IMR-90 (cell line): Measurements from ENCODE around the gene GAL3ST2.

Experiments used
- BHLHE40 ChIP-seq: fragments of 150-350 bp; IDR thresholded peaks from 2 replicates; pipeline ENCODE4 v1.6.1; 2016; ENCODE audit warnings: mild to moderate bottlenecking, low read depth, low read length
- CEBPB ChIP-seq: IDR thresholded peaks from 2 replicates; pipeline ENCODE4 v1.6.1; 2012; ENCODE audit warnings: low read depth, low read length, improper control_type of control experiment
- MAFK ChIP-seq: IDR thresholded peaks from 2 replicates; pipeline ENCODE4 v1.6.1; 2012; ENCODE audit warnings: low read depth, low read length, improper control_type of control experiment
- MXI1 ChIP-seq: IDR thresholded peaks from 2 replicates; pipeline ENCODE4 v1.6.1; 2012; ENCODE audit warnings: low read depth, mild to moderate bottlenecking, low read length, moderate library complexity, borderline replicate concordance
- POLR2A ChIP-seq: IDR thresholded peaks from 2 replicates; pipeline ENCODE4 v1.6.1; 2012; ENCODE audit warnings: mild to moderate bottlenecking, low read depth, low read length
- RAD21 ChIP-seq: IDR thresholded peaks from 2 replicates; pipeline ENCODE4 v1.6.1; 2012; ENCODE audit warnings: low read length, improper control_type of control experiment
- RFX5 ChIP-seq: IDR thresholded peaks from 2 replicates; pipeline ENCODE4 v1.8.0; 2012; ENCODE audit warnings: low read depth, mild to moderate bottlenecking, low read length, moderate library complexity
- SMC3 ChIP-seq: fragments of 150-350 bp; IDR thresholded peaks from 2 replicates; pipeline ENCODE4 v1.6.1; 2016; ENCODE audit warnings: low read depth, mild to moderate bottlenecking, antibody characterized with exemption, low read length, moderate library complexity
- TF ChIP-seq, protein P1 (sequence below): conservative IDR thresholded peaks from 2 replicates; pipeline ENCODE4 v1.5.1; 2012; ENCODE audit warnings: mild to moderate bottlenecking, low read depth, low read length, improper control_type of control experiment
- TF ChIP-seq, protein P2 (sequence below): fragments of 150-350 bp; IDR thresholded peaks from 2 replicates; pipeline ENCODE4 v1.6.1; 2016; ENCODE audit warnings: low read depth, mild to moderate bottlenecking, low read length, moderate library complexity, borderline replicate concordance
- TF ChIP-seq, protein P3 (sequence below): fragments of 150-350 bp; IDR thresholded peaks from 2 replicates; pipeline ENCODE4 v1.6.1; 2017; ENCODE audit warnings: mild to moderate bottlenecking, antibody characterized with exemption, low read length, low read depth

DNA sequence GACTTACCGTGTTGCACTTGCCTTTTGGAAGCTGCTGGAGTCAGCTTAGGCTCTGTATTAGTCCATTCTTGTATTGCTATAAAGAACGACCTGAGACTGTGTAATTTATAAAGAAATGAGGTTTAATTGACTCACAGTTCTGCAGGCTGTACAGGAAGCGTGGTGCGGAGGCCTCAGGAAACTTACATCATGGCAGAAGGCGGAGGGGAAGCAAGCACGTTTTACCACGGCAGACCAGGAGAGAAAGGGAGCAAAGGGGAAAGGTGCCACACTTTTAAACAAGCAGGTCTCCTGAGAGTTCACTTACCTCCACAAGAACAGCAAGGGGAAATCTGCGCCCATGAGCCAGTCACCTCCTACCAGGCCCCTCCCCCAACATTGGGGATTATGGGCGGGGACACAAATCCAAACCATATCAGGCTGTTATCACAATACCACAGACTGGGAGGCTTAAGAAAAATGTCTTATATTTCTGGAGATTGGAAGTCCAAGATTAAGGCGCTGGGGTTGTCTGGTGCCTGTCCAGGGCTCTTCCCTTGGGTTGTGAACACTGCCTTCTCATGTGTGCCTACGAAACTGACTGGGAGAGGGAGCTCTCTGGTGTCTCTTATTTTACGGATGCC lies 45.8 kb upstream of the GAL3ST2 start:
- TF ChIP-seq POLR2A (no peak), MAFK (no peak), RAD21 (no peak), BHLHE40 (no peak), CEBPB (no peak), RFX5 (no peak), MXI1 (no peak), SMC3 (no peak)
- TF ChIP-seq, protein P1, sequence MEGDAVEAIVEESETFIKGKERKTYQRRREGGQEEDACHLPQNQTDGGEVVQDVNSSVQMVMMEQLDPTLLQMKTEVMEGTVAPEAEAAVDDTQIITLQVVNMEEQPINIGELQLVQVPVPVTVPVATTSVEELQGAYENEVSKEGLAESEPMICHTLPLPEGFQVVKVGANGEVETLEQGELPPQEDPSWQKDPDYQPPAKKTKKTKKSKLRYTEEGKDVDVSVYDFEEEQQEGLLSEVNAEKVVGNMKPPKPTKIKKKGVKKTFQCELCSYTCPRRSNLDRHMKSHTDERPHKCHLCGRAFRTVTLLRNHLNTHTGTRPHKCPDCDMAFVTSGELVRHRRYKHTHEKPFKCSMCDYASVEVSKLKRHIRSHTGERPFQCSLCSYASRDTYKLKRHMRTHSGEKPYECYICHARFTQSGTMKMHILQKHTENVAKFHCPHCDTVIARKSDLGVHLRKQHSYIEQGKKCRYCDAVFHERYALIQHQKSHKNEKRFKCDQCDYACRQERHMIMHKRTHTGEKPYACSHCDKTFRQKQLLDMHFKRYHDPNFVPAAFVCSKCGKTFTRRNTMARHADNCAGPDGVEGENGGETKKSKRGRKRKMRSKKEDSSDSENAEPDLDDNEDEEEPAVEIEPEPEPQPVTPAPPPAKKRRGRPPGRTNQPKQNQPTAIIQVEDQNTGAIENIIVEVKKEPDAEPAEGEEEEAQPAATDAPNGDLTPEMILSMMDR = no peak
- TF ChIP-seq, protein P2, sequence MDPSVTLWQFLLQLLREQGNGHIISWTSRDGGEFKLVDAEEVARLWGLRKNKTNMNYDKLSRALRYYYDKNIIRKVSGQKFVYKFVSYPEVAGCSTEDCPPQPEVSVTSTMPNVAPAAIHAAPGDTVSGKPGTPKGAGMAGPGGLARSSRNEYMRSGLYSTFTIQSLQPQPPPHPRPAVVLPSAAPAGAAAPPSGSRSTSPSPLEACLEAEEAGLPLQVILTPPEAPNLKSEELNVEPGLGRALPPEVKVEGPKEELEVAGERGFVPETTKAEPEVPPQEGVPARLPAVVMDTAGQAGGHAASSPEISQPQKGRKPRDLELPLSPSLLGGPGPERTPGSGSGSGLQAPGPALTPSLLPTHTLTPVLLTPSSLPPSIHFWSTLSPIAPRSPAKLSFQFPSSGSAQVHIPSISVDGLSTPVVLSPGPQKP = no peak
- TF ChIP-seq, protein P3, sequence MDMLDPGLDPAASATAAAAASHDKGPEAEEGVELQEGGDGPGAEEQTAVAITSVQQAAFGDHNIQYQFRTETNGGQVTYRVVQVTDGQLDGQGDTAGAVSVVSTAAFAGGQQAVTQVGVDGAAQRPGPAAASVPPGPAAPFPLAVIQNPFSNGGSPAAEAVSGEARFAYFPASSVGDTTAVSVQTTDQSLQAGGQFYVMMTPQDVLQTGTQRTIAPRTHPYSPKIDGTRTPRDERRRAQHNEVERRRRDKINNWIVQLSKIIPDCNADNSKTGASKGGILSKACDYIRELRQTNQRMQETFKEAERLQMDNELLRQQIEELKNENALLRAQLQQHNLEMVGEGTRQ = no peak
